GM13976 (cell line): Measurements from ENCODE around the gene AGAP1.

ENCODE experiments used
- DNase-seq: peaks from one replicate; pipeline ENCODE4 v3.0.0; 2012; ENCODE audit warnings: low spot score
- CTCF ChIP-seq: IDR thresholded peaks from 2 replicates; pipeline ENCODE4 v1.5.1; 2012; ENCODE audit warnings: borderline replicate concordance, mild to moderate bottlenecking; ENCODE audit not compliant: insufficient read depth; ENCODE audit errors: extremely low read depth, missing control alignments, control extremely low read depth
- in situ Hi-C: fragments of 300-500 bp; cut with MboI; formaldehyde crosslinking; loops from one replicate; pipeline ENCODE4 v1.12.0; 2022; ENCODE audit warnings: low sequenced_read_pairs, mixed read lengths, inconsistent platforms; ENCODE audit not compliant: unreplicated experiment

The AGAP1 gene

DNA sequence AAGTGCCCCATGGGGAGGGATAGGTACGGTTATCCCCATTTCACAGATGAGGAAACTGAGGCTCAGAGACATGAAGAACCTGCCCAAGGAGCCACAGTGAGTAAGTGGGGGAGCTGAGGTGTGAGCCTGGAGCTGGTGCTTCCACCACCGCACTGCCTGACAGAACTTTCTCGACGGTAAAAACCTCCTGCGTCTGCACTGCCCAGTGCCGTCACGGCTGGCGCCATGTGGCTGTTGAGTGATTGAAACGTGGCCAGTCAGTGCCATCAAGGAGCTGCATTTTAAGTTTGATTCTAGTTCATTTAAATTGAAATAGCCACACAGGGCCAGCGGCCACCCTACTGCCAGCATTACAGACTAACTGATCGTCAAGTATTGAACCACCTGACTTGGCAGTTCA lies 217.1 kb downstream of the AGAP1 start:
- no peak for TF ChIP-seq CTCF
- no peak for DNase-seq
- in situ Hi-C loops: no loop called here

GRCh38 chr2:235711527-235711926 lies 217.7 kb downstream of the AGAP1 start:
- in situ Hi-C loops: no loop called here
- DNase-seq: no peak
- no peak for TF ChIP-seq CTCF

DNA sequence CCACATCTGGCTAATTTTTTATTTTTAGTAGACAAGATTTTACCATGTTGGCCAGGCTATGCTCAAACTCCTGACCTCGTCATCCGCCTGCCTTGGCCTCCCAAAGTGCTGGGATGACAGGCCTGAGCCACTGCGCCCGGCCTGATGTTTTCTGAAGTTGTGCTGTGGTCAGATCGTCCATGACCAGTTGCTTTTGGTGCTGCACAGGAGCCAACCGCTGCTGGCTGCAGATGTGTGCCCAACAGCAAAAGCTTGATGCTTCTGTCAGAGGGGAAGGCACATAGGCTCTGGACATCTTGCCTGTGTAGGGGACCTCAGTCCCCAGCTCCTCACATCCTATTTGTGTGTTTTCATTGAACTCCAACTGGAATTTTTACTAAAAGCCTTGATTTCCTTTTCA lies 218.3 kb downstream of the AGAP1 start:
- DNase-seq: no peak
- in situ Hi-C loops: no loop called here
- no peak for TF ChIP-seq CTCF

DNA sequence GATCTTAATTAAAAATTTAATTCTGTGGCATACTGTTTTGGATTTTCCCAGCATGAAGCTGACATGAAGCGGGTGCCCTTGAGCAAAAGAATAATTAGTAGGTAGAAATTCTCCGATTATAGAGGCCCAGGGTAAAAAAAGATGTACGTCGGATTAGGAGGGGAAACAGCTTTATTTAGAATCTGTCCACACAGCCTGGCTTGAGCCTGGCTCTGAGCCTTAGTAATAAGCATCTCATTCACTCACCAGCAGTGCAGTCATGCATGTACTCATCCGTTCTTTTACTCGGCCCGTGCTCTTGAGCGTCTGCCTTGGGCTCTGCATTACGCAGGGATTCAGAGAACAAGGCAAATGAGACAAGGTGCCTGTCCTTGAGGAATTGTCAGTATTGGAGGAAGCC lies 219.3 kb downstream of the AGAP1 start:
- DNase-seq: no peak
- TF ChIP-seq CTCF: no peak
- in situ Hi-C loops: no loop called here

- no peak for TF ChIP-seq CTCF
- no peak for DNase-seq
- in situ Hi-C loops: no loop called here
Measured at GRCh38 chr2:235715601-235716000, 221.8 kb downstream of the AGAP1 start.

- no peak for TF ChIP-seq CTCF
- no peak for DNase-seq
- in situ Hi-C loops: no loop called here
Measured at GRCh38 chr2:235716875-235717496, 223.1 kb downstream of the AGAP1 start.
